ENCODE results near the gene INPP5A. TPM values are rescaled to one million over a fixed set of nuclear protein-coding genes. Genes with fewer than 3 reads are reported as not detected.

The INPP5A gene
- total and polyA plus RNA-seq, 11 donors = 38.6 to 179 (median 102) TPM

GRCh38 chr10:132574783-132575319 is 37.3 kb downstream of the INPP5A start:
- no peaks in the 10 kb centered on the region for H3K27me3 ChIP-seq
- no peak overlapping the region for H3K4me3 ChIP-seq
- intact Hi-C loops (cut with DNase I) = loop anchor here in 9 of 10 donors (5.0 to 10.0 kb wide), 6 partner anchors 33 to 118 kb away; partner anchors contain the start of gene INPP5A (in 1 of the 9)
- peak overlapping the region in 4 of 12 donors; percentile 22 to 63 (median 54) for H3K27ac ChIP-seq
- TF ChIP-seq POLR2A (IDR thresholded peaks at IDR 0.05) (no peak), CTCF (IDR thresholded peaks at IDR 0.05) (no peak)
- 59 to 78% (median 62%) methylated on average over 13 to 19 of the region's 19 CpGs for WGBS, 4 donors
- H3K36me3 ChIP-seq = no peaks in the 10 kb centered on the region
- peaks cover 14 to 83% (median 66%) of the 10 kb centered on the region in 12 donors for H3K4me1 ChIP-seq
- DNase-seq = no peak
- H3K9me3 ChIP-seq = no peaks in the 10 kb centered on the region
- no peak for ATAC-seq

- no peak for DNase-seq
- 32 to 38% (median 36%) methylated on average over 20 to 21 of the region's 21 CpGs for WGBS, 4 donors
- TF ChIP-seq CTCF (IDR thresholded peaks at IDR 0.05) = no peak
- TF ChIP-seq POLR2A (IDR thresholded peaks at IDR 0.05) = no peak
Observed at GRCh38 chr10:132575320-132576201, 38.0 kb downstream of the INPP5A start.

GRCh38 chr10:132576671-132577349 is 39.2 kb downstream of the INPP5A start:
- Histone ChIP-seq H3K27me3 (no peaks in the 10 kb centered on the region), H3K27ac (peak overlapping the region in 1 of 12 donors; percentile 49), H3K9me3 (peaks cover 0 to 3% (median 0%) of the 10 kb centered on the region in 12 donors), H3K4me1 (peaks cover 14 to 70% (median 54%) of the 10 kb centered on the region in 12 donors), H3K4me3 (no peak overlapping the region), H3K36me3 (peaks cover 0 to 5% (median 0%) of the 10 kb centered on the region in 9 donors)
- TF ChIP-seq POLR2A (IDR thresholded peaks at IDR 0.05) = no peak
- no peak for ATAC-seq
- no peak for DNase-seq
- intact Hi-C loops (cut with DNase I) = loop anchor here in 9 of 10 donors (2.0 to 10.0 kb wide), 7 partner anchors 35 to 120 kb away; partner anchors contain the start of gene INPP5A (in 1 of the 9)
- 82 to 85% (median 84%) methylated on average over 17 to 19 of the region's 19 CpGs for WGBS, 4 donors

More at GRCh38 chr10:132575320-132576201, 38.0 kb downstream of the INPP5A start:
- H3K27ac ChIP-seq = peak overlapping the region in 5 of 12 donors; percentile 22 to 63 (median 54)
- H3K9me3 ChIP-seq = no peaks in the 10 kb centered on the region
- H3K27me3 ChIP-seq = no peaks in the 10 kb centered on the region
- peak in 3 of 4 donors; percentile 14 to 55 (median 16) for ATAC-seq
- H3K4me3 ChIP-seq = no peak overlapping the region
- peaks cover 14 to 82% (median 65%) of the 10 kb centered on the region in 12 donors for H3K4me1 ChIP-seq
- intact Hi-C loops (cut with DNase I) = loop anchor here in 9 of 10 donors (2.0 to 10.0 kb wide), 7 partner anchors 33 to 118 kb away; partner anchors contain the start of gene INPP5A (in 1 of the 9)
- no peaks in the 10 kb centered on the region for H3K36me3 ChIP-seq

- Histone ChIP-seq H3K36me3 (peaks cover 0 to 5% (median 0%) of the 10 kb centered on the region in 9 donors), H3K27me3 (no peaks in the 10 kb centered on the region), H3K9me3 (peaks cover 0 to 3% (median 0%) of the 10 kb centered on the region in 12 donors), H3K4me1 (peaks cover 8 to 63% (median 47%) of the 10 kb centered on the region in 12 donors), H3K27ac (peak overlapping the region in 5 of 12 donors; percentile 4 to 49 (median 17)), H3K4me3 (no peak overlapping the region)
- intact Hi-C loops (cut with DNase I) = loop anchor here in 9 of 10 donors (2.0 to 10.0 kb wide), 7 partner anchors 35 to 120 kb away; partner anchors contain the start of gene INPP5A (in 1 of the 9)
- DNase-seq (peak in 1 of 5 donors; percentile 68), ATAC-seq (peak; percentile 71 to 79 (median 72))
- TF ChIP-seq CTCF (IDR thresholded peaks at IDR 0.05) = peak in 11 of 12 donors; percentile 10 to 58 (median 40)
- TF ChIP-seq POLR2A (IDR thresholded peaks at IDR 0.05) = no peak
- 54 to 65% (median 56%) methylated on average over 9 to 16 of the region's 16 CpGs for WGBS, 4 donors
Observed at GRCh38 chr10:132577350-132578003, 39.9 kb downstream of the INPP5A start.
